T-helper 22 cell (primary cell): ENCODE measurements around the gene CHAMP1.

Source experiments
- DNase-seq: peaks from one replicate; pipeline ENCODE4 v3.0.0-alpha.2; 2020; ENCODE audit warnings: low read depth

The CHAMP1 gene, protein sequence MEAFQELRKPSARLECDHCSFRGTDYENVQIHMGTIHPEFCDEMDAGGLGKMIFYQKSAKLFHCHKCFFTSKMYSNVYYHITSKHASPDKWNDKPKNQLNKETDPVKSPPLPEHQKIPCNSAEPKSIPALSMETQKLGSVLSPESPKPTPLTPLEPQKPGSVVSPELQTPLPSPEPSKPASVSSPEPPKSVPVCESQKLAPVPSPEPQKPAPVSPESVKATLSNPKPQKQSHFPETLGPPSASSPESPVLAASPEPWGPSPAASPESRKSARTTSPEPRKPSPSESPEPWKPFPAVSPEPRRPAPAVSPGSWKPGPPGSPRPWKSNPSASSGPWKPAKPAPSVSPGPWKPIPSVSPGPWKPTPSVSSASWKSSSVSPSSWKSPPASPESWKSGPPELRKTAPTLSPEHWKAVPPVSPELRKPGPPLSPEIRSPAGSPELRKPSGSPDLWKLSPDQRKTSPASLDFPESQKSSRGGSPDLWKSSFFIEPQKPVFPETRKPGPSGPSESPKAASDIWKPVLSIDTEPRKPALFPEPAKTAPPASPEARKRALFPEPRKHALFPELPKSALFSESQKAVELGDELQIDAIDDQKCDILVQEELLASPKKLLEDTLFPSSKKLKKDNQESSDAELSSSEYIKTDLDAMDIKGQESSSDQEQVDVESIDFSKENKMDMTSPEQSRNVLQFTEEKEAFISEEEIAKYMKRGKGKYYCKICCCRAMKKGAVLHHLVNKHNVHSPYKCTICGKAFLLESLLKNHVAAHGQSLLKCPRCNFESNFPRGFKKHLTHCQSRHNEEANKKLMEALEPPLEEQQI

GRCh38 chr13:114314074-114314912, at the start of gene CHAMP1:
TSS of gene CHAMP1 (plus strand) at chr13:114314503. CDS start at chr13:114323843, 9,340 bp downstream.
- peak; percentile 81 for DNase-seq

DNA sequence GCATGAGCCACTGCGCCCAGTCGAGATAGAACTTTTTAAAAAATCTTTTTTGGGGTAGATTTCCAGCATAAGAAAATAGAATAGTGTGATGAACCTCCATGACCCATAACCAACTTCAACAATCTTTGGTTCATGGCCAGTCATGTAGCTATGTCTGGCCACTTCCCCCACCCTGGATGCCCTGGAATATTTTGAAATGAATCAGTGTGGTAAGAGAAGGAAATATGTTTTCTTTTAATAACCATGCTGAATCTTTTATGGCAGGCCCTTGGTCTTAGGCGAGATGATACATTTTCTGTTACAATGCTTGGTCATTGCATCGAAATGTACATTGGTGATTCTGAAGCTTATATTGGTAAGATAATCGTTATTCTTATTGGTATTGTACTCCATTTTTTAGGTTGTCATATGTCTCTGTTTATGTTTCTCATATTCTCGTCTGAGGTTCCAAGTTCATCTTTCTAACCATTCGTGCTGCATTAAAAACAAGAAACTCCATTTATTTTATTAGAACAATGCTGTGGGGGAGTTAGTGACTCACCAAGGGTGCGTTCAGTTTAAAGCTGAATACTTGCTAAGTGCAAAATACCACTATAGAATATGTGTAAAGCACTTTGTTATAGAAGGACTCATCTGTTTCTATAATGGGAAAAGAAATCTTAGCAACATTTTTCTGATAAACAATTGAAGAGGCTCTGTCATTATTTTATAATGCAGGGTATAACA, 49.3 kb upstream of the CHAMP1 start:
- no peak for DNase-seq

GRCh38 chr13:114266241-114266640, 48.1 kb upstream of the CHAMP1 start:
- no peak for DNase-seq

GRCh38 chr13:114268344-114269280, 45.7 kb upstream of the CHAMP1 start:
- no peak for DNase-seq

DNA sequence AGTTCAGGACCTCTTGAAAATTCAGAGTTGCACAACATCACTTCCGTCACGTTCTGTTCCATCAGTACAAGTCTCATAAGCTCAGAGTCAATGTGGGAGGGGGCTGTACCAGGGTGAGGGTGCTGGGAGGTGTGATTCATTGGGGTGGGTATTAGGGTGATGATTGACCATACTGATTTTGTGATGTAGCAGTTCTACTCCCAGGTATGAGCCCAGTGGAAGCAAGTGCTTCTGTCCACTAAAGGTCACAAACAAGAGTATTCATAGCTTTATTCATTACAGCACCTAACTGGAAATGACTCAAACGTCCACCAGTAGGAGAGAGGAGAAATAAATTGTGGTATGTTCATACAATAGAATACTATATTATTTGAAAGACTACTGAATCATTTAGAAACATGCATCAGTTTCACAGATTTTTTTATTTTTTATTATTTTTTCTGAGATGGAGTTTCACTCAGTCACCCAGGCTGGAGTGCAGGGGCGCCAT, 45.0 kb upstream of the CHAMP1 start:
- DNase-seq = no peak

GRCh38 chr13:114272977-114273376, 41.3 kb upstream of the CHAMP1 start:
- DNase-seq = no peak

DNA sequence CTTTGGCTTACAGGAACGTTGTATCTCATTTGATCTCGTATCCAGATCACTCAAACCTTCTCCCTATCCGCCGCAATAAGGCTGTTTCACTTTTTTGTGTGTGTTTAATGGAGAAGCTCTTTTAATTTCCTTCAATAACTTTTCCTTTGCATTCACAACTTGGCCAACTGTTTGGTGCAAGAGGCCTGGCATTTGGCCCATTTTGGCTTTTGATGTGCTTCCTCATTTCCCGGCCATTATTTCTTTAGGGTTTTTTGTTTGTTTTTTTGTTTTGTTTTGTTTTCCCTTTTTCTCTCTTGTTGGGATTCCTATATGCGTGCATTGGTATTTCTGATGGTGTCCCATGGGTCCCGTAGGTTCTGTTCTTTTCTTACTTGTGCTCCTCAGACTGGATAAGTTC, 39.0 kb upstream of the CHAMP1 start:
- DNase-seq = no peak

- DNase-seq = no peak
These were observed 35.2 kb upstream of the CHAMP1 start for GRCh38 chr13:114279146-114279545.

- no peak for DNase-seq
These were observed 34.4 kb upstream of the CHAMP1 start for GRCh38 chr13:114279758-114280355.

DNA sequence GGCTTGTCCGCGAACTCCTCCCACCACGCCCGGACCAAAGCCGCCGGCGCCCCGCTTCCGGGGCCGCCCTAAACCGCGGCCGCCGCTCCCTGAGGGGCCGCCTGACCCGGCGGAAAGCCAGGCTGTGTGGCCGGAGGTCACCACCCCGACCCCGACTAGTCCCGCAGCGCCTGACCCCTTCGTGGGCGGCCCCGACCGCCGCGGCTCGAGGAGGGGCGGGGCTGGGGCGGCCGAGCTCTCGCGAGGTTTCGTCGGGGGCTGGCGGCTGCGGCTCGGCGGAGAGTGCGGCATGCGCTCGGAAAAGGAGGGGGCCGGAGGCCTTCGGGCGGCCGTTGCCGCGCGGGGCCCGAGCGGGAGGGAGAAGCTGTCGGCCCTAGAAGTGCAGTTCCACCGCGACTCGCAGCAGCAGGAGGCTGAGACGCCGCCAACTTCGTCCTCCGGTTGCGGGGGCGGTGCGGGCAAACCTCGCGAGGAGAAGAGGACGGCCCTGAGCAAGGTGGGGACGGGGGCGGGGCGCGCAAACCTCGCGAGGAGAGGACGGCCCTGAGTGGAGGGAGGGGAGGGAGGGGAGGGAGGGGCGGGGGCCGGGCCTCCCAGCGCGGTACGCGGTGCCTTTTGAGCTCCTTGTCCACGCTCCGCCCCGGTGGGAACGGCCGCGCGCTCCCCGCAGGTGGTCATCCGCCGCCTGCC, 32.8 kb upstream of the CHAMP1 start, which contains the start of gene UPF3A:
Gene UPF3A (plus strand): TSS at position 251 of the 690 bp plus-strand sequence. CDS start 39 bp downstream, at position 290.
- DNase-seq = peak; percentile 80

DNA sequence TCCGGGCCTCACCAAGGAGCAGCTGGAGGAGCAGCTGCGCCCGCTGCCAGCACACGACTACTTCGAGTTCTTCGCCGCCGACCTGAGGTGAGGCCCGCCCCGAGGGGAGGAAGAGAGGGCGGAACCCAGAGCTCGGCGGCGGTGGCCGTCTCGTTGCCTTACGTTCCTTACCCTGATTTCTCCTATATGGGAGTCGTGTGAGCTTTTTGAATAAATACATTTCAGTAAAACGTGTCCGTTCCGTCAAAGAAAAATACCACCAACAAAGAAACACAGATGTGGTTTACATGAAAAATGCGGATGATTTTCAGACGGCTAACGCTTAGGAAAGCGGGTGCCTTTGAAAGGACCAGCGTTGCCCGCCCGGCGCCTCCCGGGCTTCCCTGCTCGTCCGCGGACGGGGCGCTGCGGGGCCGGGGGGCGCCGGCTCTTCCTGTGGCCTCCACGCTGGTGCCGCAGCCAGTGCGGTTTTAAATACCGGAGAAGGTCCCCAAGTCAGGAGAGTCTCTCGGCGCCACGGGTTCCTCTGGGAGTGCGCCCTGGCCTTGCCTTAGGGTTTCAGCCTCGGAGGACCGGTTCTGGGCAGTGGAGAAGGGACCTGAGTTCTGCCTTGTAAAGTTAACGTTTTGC, 32.1 kb upstream of the CHAMP1 start:
- DNase-seq = peak; percentile 2

DNA sequence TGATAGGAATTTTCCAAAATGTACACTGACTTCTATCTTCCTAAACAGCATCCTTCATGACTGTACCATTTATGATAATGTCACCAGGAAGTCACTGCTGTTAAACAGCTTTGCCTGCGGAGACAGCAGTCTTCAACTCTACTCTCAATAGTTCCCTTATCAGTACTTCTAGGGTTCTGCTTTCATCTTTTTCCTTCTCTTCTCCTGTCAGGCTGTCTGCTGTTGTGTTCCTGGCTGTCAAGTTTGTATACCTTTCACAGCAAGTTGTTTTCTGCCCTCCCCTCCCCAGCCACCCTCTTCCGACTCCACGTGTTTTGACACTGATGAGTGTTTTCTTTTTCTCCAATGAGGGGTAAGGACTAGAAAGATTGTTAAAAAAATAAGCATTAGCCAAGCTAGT, 30.7 kb upstream of the CHAMP1 start:
- DNase-seq = no peak

GRCh38 chr13:114284680-114285079, 29.6 kb upstream of the CHAMP1 start:
- DNase-seq = no peak

- DNase-seq = no peak
These were observed 29.0 kb upstream of the CHAMP1 start for GRCh38 chr13:114285166-114285808.

DNA sequence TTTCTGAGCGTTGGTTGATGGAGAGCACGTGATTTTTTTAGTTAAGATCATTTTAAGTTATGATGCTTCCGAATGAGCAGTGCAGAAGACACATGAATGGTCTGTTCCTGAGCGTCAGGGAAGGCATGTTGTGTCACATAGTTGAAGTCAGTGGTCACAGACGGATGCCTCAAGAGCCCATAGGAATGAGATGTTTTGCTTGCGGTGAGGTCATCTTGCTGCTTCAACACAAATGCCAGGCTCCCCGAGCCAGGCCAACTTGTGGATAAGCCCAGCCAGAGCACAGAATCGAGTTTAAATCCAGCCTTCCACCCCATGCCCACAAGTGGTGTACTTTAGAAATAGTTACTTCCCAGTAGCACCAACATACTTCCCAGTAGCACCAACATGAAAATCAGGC, 27.5 kb upstream of the CHAMP1 start:
- DNase-seq = no peak

- DNase-seq = no peak
These were observed 26.1 kb upstream of the CHAMP1 start for GRCh38 chr13:114288157-114288591.

GRCh38 chr13:114296448-114296847, 17.9 kb upstream of the CHAMP1 start:
- no peak for DNase-seq

DNA sequence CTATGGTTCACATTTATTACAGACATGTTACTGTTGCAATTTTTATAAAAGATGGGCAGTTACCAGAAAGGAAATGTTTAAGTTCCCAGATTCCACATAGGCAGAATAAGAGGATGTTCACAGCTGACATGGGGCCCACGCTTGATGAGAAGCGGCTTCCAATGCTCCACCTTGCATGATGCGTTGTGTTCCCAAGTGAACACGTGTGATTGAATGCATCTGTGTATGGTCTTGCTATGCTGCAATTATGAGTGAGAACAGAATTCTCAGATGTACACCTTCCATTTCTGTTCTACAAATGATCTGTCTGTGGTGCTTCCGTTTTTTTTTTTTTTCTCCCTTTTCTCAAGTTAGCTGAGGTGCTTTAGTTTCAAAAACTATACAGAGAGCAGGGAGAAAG, 17.4 kb upstream of the CHAMP1 start:
- no peak for DNase-seq
